HL-60 (cell line): ENCODE measurements around the gene CFAP99.

ENCODE experiments used
- DNase-seq, 2 experiments: peaks; one replicate each; pipeline ENCODE4 v3.0.0-alpha.2; 2010 to 2020; ENCODE audit warnings: low read depth in 1 of 2, low spot score in 1 of 2
- H3K27ac ChIP-seq: fragments of 250-450 bp; sonication (Bioruptor Pico); replicated peaks from 2 replicates; pipeline ENCODE4 v1.5.1; 2020; ENCODE audit warnings: mild to moderate bottlenecking, moderate library complexity
- H3K27me3 ChIP-seq: fragments of 250-450 bp; sonication (Bioruptor Pico); 2 replicates; pipeline ENCODE4 v1.5.1; 2021; ENCODE audit warnings: mild to moderate bottlenecking, moderate library complexity; ENCODE audit not compliant: insufficient read depth, poor library complexity, severe bottlenecking
- H3K4me3 ChIP-seq: replicated peaks from 2 replicates; pipeline ENCODE4 v1.5.1; 2011; ENCODE audit warnings: mild to moderate bottlenecking, control low read depth, low read length; ENCODE audit not compliant: insufficient read depth
- GABPA ChIP-seq: IDR thresholded peaks from 2 replicates; pipeline ENCODE4 v1.6.1; 2012; ENCODE audit warnings: low read depth
- POLR2AphosphoS5 ChIP-seq: IDR thresholded peaks from 2 replicates; pipeline ENCODE4 v1.6.1; 2012; ENCODE audit warnings: low read depth
- SPI1 ChIP-seq: IDR thresholded peaks from 2 replicates; pipeline ENCODE4 v1.6.1; 2012; ENCODE audit warnings: low read depth, mild to moderate bottlenecking, borderline replicate concordance
- TF ChIP-seq, protein P1 (sequence below): IDR thresholded peaks from one replicate; pipeline ENCODE4 v1.5.1; 2011; ENCODE audit warnings: low read length, control low read depth, inconsistent platforms; ENCODE audit not compliant: insufficient read depth
- TF ChIP-seq, protein P2 (sequence below): IDR thresholded peaks from 2 replicates; pipeline ENCODE4 v1.6.1; 2012; ENCODE audit warnings: low read depth; ENCODE audit not compliant: insufficient replicate concordance

Gene CFAP99

GRCh38 chr4:2409381-2409783 is 9.4 kb upstream of the CFAP99 start:
- DNase-seq = no peak
- TF ChIP-seq POLR2AphosphoS5 (no peak), GABPA (no peak), SPI1 (no peak)
- TF ChIP-seq, protein P1, sequence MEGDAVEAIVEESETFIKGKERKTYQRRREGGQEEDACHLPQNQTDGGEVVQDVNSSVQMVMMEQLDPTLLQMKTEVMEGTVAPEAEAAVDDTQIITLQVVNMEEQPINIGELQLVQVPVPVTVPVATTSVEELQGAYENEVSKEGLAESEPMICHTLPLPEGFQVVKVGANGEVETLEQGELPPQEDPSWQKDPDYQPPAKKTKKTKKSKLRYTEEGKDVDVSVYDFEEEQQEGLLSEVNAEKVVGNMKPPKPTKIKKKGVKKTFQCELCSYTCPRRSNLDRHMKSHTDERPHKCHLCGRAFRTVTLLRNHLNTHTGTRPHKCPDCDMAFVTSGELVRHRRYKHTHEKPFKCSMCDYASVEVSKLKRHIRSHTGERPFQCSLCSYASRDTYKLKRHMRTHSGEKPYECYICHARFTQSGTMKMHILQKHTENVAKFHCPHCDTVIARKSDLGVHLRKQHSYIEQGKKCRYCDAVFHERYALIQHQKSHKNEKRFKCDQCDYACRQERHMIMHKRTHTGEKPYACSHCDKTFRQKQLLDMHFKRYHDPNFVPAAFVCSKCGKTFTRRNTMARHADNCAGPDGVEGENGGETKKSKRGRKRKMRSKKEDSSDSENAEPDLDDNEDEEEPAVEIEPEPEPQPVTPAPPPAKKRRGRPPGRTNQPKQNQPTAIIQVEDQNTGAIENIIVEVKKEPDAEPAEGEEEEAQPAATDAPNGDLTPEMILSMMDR = no peak
- TF ChIP-seq, protein P2, sequence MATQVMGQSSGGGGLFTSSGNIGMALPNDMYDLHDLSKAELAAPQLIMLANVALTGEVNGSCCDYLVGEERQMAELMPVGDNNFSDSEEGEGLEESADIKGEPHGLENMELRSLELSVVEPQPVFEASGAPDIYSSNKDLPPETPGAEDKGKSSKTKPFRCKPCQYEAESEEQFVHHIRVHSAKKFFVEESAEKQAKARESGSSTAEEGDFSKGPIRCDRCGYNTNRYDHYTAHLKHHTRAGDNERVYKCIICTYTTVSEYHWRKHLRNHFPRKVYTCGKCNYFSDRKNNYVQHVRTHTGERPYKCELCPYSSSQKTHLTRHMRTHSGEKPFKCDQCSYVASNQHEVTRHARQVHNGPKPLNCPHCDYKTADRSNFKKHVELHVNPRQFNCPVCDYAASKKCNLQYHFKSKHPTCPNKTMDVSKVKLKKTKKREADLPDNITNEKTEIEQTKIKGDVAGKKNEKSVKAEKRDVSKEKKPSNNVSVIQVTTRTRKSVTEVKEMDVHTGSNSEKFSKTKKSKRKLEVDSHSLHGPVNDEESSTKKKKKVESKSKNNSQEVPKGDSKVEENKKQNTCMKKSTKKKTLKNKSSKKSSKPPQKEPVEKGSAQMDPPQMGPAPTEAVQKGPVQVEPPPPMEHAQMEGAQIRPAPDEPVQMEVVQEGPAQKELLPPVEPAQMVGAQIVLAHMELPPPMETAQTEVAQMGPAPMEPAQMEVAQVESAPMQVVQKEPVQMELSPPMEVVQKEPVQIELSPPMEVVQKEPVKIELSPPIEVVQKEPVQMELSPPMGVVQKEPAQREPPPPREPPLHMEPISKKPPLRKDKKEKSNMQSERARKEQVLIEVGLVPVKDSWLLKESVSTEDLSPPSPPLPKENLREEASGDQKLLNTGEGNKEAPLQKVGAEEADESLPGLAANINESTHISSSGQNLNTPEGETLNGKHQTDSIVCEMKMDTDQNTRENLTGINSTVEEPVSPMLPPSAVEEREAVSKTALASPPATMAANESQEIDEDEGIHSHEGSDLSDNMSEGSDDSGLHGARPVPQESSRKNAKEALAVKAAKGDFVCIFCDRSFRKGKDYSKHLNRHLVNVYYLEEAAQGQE = no peak
- no peak overlapping the region for H3K4me3 ChIP-seq
- no peak overlapping the region for H3K27ac ChIP-seq
- no peaks in the 10 kb centered on the region for H3K27me3 ChIP-seq

GRCh38 chr4:2411786-2412510 is 6.8 kb upstream of the CFAP99 start:
- peaks cover 6% of the 10 kb centered on the region for H3K27me3 ChIP-seq
- no peak for DNase-seq

DNA sequence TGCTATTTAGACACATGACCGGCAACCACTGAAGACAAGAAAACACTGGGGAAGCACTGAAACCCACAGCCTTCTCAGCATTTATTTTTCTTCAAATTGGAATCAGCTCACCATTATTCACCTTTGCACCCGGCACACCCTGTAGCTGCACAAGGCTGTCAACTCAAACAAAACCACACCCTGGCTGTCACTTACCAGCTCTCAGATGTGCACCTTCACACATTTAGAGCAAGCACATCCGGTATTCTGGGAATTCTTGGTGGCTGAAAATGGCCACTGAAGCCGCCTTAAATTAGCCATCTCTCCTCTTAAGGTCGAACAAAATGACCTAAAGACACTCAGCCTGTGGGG is 6.2 kb upstream of the CFAP99 start:
- H3K27ac ChIP-seq = peak overlapping the region; percentile 70

More at GRCh38 chr4:2411786-2412510, 6.8 kb upstream of the CFAP99 start:
- Histone ChIP-seq H3K4me3 (no peak overlapping the region), H3K27ac (peak overlapping the region; percentile 70)
- TF ChIP-seq, protein P1 = no peak
- TF ChIP-seq, protein P2 = no peak
- TF ChIP-seq SPI1 (no peak), POLR2AphosphoS5 (no peak), GABPA (no peak)

More for the DNA sequence above, 6.2 kb upstream of the CFAP99 start:
- peak overlapping the region; percentile 29 for H3K4me3 ChIP-seq
- DNase-seq = peak in 1 of 2 experiments; percentile 22
- TF ChIP-seq GABPA = no peak
- no peak for TF ChIP-seq POLR2AphosphoS5
- TF ChIP-seq, protein P1 = no peak
- no peak for TF ChIP-seq SPI1
- TF ChIP-seq, protein P2 = no peak
- H3K27me3 ChIP-seq = peaks cover 8% of the 10 kb centered on the region
